HepG2 (cell line): ENCODE measurements around the gene ACSS1. TPM values are rescaled to one million over a fixed set of nuclear protein-coding genes. Genes with fewer than 3 reads are reported as not detected.
A peak's percentile ranks its signal among the peaks of the same experiment; 100 is the strongest.

Source experiments
- ATM ChIP-seq: fragments of 450-650 bp; IDR thresholded peaks from 2 replicates; pipeline ENCODE4 v1.7.1; 2017; ENCODE audit warnings: mild to moderate bottlenecking, borderline replicate concordance
- ISL2 ChIP-seq: sonication (generic); formaldehyde crosslinking; IDR thresholded peaks from 2 replicates; pipeline ENCODE4 v1.5.0; 2020; ENCODE audit warnings: missing genetic modification reagents
- KDM3A ChIP-seq: IDR thresholded peaks from 2 replicates; pipeline ENCODE4 v1.6.1; 2018; ENCODE audit warnings: low read depth, missing compliant biosample characterization
- PHF8 ChIP-seq: sonication (generic); formaldehyde crosslinking; IDR thresholded peaks from 2 replicates; pipeline ENCODE4 v1.5.0; 2020; ENCODE audit warnings: missing genetic modification reagents
- SIN3A ChIP-seq: IDR thresholded peaks from 2 replicates; pipeline ENCODE4 v1.6.1; 2011; ENCODE audit warnings: low read depth, mild to moderate bottlenecking, control low read depth, low read length, borderline replicate concordance
- XBP1 ChIP-seq: sonication (generic); formaldehyde crosslinking; IDR thresholded peaks from 2 replicates; pipeline ENCODE4 v1.5.0; 2020; ENCODE audit warnings: missing genetic modification reagents
- ZNF17 ChIP-seq: sonication (generic); formaldehyde crosslinking; IDR thresholded peaks from 2 replicates; pipeline ENCODE4 v1.5.0; 2020; ENCODE audit warnings: mild to moderate bottlenecking, missing genetic modification reagents
- ZNF510 ChIP-seq: sonication (generic); formaldehyde crosslinking; IDR thresholded peaks from 2 replicates; pipeline ENCODE4 v1.4.0; 2020; ENCODE audit warnings: low read depth, mild to moderate bottlenecking, missing genetic modification reagents
- polyA plus RNA-seq, 8 experiments: library from polyadenylated mRNA; depleted of rRNA in 3 of 8; stranded (reverse) in 7 of 8; unstranded in 1 of 8; fragments of >200 nt; fragmentation: Illumina TruSeq in 4 of 8; extraction: Trizol in 4 of 8; gene quantifications; 2 replicates each; pipeline versions ENCODE4 v1.2.1 to v1.2.3, GENCODE V29; 2011 to 2016; ENCODE audit warnings: low read depth in 4 of 8, missing spikeins in 1 of 8, mixed read lengths in 1 of 8; ENCODE audit not compliant: insufficient read depth in 1 of 8
- total RNA-seq, 5 experiments: library from RNA; depleted of rRNA; stranded (reverse); fragments of >200 nt; fragmentation: Illumina TruSeq; extraction: Trizol; gene quantifications; 2 replicates each; pipeline ENCODE4 v1.2.3, GENCODE V29; 2016; ENCODE audit warnings: low read depth in 1 of 5
- TF ChIP-seq, protein P1 (sequence below): sonication (generic); formaldehyde crosslinking; IDR thresholded peaks from 2 replicates; pipeline ENCODE4 v1.5.0; 2020; ENCODE audit warnings: missing genetic modification reagents
- TF ChIP-seq, protein P2 (sequence below): sonication (generic); formaldehyde crosslinking; IDR thresholded peaks from 2 replicates; pipeline ENCODE4 v1.5.0; 2020; ENCODE audit warnings: missing genetic modification reagents
- TF ChIP-seq, protein P3 (sequence below): fragments of 450-650 bp; IDR thresholded peaks from 2 replicates; pipeline ENCODE4 v1.6.1; 2017; ENCODE audit warnings: mild to moderate bottlenecking
- TF ChIP-seq, protein P4 (sequence below): IDR thresholded peaks from 2 replicates; pipeline ENCODE4 v1.6.1; 2016; ENCODE audit warnings: missing biosample characterization, missing genetic modification reagents, low read depth
- TF ChIP-seq, protein P5 (sequence below): sonication (generic); formaldehyde crosslinking; IDR thresholded peaks from 2 replicates; pipeline ENCODE4 v1.5.0; 2020; ENCODE audit warnings: mild to moderate bottlenecking, missing genetic modification reagents
- TF ChIP-seq, protein P6 (sequence below): sonication (generic); formaldehyde crosslinking; IDR thresholded peaks from 2 replicates; pipeline ENCODE4 v1.9.0; 2022; ENCODE audit warnings: low read depth, missing genetic modification reagents

Gene ACSS1
- total and polyA plus RNA-seq, 2 of the 13 experiments (the other 11 are each of a cell fraction or from before 2014, with no cell fraction given): 15.2 to 41.6 TPM

DNA sequence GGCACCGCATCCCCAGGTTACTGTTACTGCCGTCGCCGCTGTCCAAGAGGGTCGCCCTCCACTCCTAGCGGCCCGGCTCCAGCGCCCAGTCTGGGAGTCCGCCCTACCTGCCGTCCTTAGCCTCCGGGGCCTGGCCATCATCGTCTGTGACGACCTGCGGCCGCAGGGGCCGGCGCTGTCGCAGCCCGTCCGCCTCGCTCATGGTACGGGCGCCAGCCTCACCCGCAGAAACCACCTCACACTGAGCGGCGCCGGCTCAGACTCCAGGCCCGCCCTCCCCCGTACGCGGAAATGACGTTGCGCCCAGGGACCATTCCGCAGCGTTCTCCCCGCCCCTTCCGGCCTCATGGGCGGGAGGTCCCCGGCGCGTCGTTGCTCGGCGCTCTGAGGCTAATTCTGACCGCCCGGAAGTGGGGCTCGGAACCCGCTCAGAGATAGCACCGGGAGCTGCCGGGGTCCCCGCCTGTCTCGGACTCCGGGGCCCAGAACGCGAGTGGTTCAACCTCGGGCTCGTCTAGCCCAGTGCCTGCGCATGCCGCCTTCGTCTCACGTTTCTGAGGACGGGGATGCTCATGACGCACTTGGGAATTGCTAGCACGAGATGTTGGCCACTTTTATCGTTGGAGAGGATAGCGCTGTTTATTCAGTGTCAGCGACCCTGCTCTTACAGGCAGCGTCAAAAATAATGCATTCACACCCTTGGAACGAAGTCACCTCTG is 65.3 kb downstream of the ACSS1 start, which contains the start of gene APMAP (continued):
- TF ChIP-seq, protein P1, sequence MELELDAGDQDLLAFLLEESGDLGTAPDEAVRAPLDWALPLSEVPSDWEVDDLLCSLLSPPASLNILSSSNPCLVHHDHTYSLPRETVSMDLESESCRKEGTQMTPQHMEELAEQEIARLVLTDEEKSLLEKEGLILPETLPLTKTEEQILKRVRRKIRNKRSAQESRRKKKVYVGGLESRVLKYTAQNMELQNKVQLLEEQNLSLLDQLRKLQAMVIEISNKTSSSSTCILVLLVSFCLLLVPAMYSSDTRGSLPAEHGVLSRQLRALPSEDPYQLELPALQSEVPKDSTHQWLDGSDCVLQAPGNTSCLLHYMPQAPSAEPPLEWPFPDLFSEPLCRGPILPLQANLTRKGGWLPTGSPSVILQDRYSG (CRISPR knock-in tag): peak; percentile 98
- TF ChIP-seq, protein P2, sequence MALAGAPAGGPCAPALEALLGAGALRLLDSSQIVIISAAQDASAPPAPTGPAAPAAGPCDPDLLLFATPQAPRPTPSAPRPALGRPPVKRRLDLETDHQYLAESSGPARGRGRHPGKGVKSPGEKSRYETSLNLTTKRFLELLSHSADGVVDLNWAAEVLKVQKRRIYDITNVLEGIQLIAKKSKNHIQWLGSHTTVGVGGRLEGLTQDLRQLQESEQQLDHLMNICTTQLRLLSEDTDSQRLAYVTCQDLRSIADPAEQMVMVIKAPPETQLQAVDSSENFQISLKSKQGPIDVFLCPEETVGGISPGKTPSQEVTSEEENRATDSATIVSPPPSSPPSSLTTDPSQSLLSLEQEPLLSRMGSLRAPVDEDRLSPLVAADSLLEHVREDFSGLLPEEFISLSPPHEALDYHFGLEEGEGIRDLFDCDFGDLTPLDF (CRISPR knock-in tag): peak; percentile 96
- TF ChIP-seq, protein P3, sequence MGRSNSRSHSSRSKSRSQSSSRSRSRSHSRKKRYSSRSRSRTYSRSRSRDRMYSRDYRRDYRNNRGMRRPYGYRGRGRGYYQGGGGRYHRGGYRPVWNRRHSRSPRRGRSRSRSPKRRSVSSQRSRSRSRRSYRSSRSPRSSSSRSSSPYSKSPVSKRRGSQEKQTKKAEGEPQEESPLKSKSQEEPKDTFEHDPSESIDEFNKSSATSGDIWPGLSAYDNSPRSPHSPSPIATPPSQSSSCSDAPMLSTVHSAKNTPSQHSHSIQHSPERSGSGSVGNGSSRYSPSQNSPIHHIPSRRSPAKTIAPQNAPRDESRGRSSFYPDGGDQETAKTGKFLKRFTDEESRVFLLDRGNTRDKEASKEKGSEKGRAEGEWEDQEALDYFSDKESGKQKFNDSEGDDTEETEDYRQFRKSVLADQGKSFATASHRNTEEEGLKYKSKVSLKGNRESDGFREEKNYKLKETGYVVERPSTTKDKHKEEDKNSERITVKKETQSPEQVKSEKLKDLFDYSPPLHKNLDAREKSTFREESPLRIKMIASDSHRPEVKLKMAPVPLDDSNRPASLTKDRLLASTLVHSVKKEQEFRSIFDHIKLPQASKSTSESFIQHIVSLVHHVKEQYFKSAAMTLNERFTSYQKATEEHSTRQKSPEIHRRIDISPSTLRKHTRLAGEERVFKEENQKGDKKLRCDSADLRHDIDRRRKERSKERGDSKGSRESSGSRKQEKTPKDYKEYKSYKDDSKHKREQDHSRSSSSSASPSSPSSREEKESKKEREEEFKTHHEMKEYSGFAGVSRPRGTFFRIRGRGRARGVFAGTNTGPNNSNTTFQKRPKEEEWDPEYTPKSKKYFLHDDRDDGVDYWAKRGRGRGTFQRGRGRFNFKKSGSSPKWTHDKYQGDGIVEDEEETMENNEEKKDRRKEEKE: no peak
- TF ChIP-seq ZNF510 (CRISPR knock-in tag) (peak; percentile 94; the same call in 1 of the 2 replicates), PHF8 (CRISPR knock-in tag) (peak; percentile 98), XBP1 (peak; percentile 67; the same call in 1 of the 2 replicates), ZNF17 (no peak), ISL2 (CRISPR knock-in tag) (peak; percentile 84), ATM (no peak), SIN3A (peak; percentile 83), KDM3A (peak; percentile 98)
- TF ChIP-seq, protein P4, sequence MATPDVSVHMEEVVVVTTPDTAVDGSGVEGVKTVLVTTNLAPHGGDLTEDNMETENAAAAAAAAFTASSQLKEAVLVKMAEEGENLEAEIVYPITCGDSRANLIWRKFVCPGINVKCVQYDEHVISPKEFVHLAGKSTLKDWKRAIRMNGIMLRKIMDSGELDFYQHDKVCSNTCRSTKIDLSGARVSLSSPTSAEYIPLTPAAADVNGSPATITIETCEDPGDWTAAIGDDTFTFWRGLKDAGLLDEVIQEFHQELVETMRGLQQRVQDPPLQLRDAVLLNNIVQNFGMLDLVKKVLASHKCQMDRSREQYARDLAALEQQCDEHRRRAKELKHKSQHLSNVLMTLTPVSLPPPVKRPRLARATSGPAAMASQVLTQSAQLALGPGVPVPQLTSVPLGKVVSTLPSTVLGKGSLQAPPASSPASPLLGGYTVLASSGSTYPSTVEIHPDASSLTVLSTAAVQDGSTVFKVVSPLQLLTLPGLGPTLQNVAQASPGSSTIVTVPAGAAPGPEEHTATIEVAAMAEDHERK (CRISPR knock-in tag): peak; percentile 67; the same call in 1 of the 2 replicates
- TF ChIP-seq, protein P5, sequence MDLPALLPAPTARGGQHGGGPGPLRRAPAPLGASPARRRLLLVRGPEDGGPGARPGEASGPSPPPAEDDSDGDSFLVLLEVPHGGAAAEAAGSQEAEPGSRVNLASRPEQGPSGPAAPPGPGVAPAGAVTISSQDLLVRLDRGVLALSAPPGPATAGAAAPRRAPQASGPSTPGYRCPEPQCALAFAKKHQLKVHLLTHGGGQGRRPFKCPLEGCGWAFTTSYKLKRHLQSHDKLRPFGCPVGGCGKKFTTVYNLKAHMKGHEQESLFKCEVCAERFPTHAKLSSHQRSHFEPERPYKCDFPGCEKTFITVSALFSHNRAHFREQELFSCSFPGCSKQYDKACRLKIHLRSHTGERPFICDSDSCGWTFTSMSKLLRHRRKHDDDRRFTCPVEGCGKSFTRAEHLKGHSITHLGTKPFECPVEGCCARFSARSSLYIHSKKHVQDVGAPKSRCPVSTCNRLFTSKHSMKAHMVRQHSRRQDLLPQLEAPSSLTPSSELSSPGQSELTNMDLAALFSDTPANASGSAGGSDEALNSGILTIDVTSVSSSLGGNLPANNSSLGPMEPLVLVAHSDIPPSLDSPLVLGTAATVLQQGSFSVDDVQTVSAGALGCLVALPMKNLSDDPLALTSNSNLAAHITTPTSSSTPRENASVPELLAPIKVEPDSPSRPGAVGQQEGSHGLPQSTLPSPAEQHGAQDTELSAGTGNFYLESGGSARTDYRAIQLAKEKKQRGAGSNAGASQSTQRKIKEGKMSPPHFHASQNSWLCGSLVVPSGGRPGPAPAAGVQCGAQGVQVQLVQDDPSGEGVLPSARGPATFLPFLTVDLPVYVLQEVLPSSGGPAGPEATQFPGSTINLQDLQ (CRISPR knock-in tag): peak; percentile 79
- TF ChIP-seq, protein P6, sequence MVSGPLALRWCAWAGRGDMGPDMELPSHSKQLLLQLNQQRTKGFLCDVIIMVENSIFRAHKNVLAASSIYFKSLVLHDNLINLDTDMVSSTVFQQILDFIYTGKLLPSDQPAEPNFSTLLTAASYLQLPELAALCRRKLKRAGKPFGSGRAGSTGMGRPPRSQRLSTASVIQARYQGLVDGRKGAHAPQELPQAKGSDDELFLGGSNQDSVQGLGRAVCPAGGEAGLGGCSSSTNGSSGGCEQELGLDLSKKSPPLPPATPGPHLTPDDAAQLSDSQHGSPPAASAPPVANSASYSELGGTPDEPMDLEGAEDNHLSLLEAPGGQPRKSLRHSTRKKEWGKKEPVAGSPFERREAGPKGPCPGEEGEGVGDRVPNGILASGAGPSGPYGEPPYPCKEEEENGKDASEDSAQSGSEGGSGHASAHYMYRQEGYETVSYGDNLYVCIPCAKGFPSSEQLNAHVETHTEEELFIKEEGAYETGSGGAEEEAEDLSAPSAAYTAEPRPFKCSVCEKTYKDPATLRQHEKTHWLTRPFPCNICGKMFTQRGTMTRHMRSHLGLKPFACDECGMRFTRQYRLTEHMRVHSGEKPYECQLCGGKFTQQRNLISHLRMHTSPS: no peak
